GM23338 (cell line): ENCODE measurements around the gene ZNF783. TPM values are rescaled to one million over a fixed set of nuclear protein-coding genes. Genes with fewer than 3 reads are reported as not detected.

Source experiments
- ATAC-seq: fragments of 200-7000 bp; cut with Tn5 transposase; 3 replicates; pipeline ENCODE4 v1.9.1; 2020
- DNase-seq: peaks from one replicate; pipeline ENCODE4 v3.0.0-alpha.2; 2015; ENCODE audit warnings: low spot score
- H2AFZ ChIP-seq: fragments of 200-600 bp; sonication (generic); 2 replicates; pipeline ENCODE4 v1.8.0; 2016; ENCODE audit warnings: antibody characterized with exemption, mild to moderate bottlenecking, moderate library complexity
- H3F3A ChIP-seq: fragments of 200-600 bp; sonication (generic); replicated peaks from 2 replicates; pipeline ENCODE4 v1.8.0; 2017; ENCODE audit warnings: antibody characterized with exemption, mixed run types, low read depth
- H3K27ac ChIP-seq: fragments of 200-600 bp; sonication (generic); 2 replicates; pipeline ENCODE4 v1.6.1; 2016; ENCODE audit warnings: low read depth
- H3K27me3 ChIP-seq: fragments of 200-600 bp; sonication (generic); 2 replicates; pipeline ENCODE4 v1.8.0; 2016; ENCODE audit warnings: mild to moderate bottlenecking, mixed run types, moderate library complexity; ENCODE audit not compliant: insufficient read depth
- H3K36me3 ChIP-seq: fragments of 200-600 bp; sonication (generic); 2 replicates; pipeline ENCODE4 v1.8.0; 2016; ENCODE audit warnings: mild to moderate bottlenecking; ENCODE audit not compliant: insufficient read depth
- H3K4me1 ChIP-seq: fragments of 200-600 bp; sonication (generic); 2 replicates; pipeline ENCODE4 v1.8.0; 2016; ENCODE audit warnings: mild to moderate bottlenecking, moderate library complexity; ENCODE audit not compliant: insufficient read depth
- H3K4me2 ChIP-seq: fragments of 200-600 bp; sonication (generic); 2 replicates; pipeline ENCODE4 v1.7.1; 2017; ENCODE audit warnings: mixed run types
- H3K4me3 ChIP-seq: fragments of 200-600 bp; sonication (generic); 2 replicates; pipeline ENCODE4 v1.6.1; 2016; ENCODE audit warnings: mixed run types
- H3K79me2 ChIP-seq: fragments of 200-600 bp; sonication (generic); replicated peaks from 2 replicates; pipeline ENCODE4 v1.8.0; 2017; ENCODE audit warnings: mild to moderate bottlenecking; ENCODE audit not compliant: insufficient read depth
- H3K9me2 ChIP-seq: fragments of 200-600 bp; sonication (generic); 2 replicates; pipeline ENCODE4 v1.8.0; 2017; ENCODE audit not compliant: insufficient read depth
- H4K20me1 ChIP-seq: fragments of 200-600 bp; sonication (generic); replicated peaks from 2 replicates; pipeline ENCODE4 v1.8.0; 2017; ENCODE audit warnings: mild to moderate bottlenecking; ENCODE audit not compliant: insufficient read depth
- H3K27ac Mint-ChIP-seq: 2 replicates; pipeline ENCODE4 v1.8.0; 2020; ENCODE audit warnings: inconsistent platforms, mild to moderate bottlenecking, moderate library complexity, mixed read lengths
- H3K27me3 Mint-ChIP-seq: 3 replicates; pipeline ENCODE4 v1.8.0; 2022; ENCODE audit warnings: low read depth, mild to moderate bottlenecking, moderate library complexity, mixed read lengths, inconsistent platforms; ENCODE audit not compliant: insufficient read depth, poor library complexity
- H3K36me3 Mint-ChIP-seq: 3 replicates; pipeline ENCODE4 v1.8.0; 2021; ENCODE audit warnings: low read depth, mild to moderate bottlenecking, inconsistent platforms, moderate library complexity, mixed read lengths
- H3K4me1 Mint-ChIP-seq: 3 replicates; pipeline ENCODE4 v1.8.0; 2020; ENCODE audit warnings: mild to moderate bottlenecking, inconsistent platforms, mixed read lengths
- H3K4me3 Mint-ChIP-seq: 3 replicates; pipeline ENCODE4 v1.8.0; 2021; ENCODE audit warnings: moderate library complexity, mild to moderate bottlenecking, inconsistent platforms, mixed read lengths
- H3K9me3 Mint-ChIP-seq: 3 replicates; pipeline ENCODE4 v1.8.0; 2020; ENCODE audit warnings: moderate library complexity, mild to moderate bottlenecking, inconsistent platforms, mixed read lengths
- CREB1 ChIP-seq: fragments of 250-450 bp; sonication (Bioruptor Pico); IDR thresholded peaks from 2 replicates; pipeline ENCODE4 v1.5.0; 2020; ENCODE audit warnings: low read depth, mild to moderate bottlenecking, moderate library complexity
- EZH2 ChIP-seq: fragments of 200-600 bp; sonication (generic); IDR thresholded peaks from one replicate; pipeline ENCODE4 v1.8.0; 2017; ENCODE audit warnings: antibody characterized with exemption, mild to moderate bottlenecking, low read depth; ENCODE audit not compliant: unreplicated experiment
- EZH2phosphoT487 ChIP-seq: fragments of 200-600 bp; sonication (generic); IDR thresholded peaks from one replicate; pipeline ENCODE4 v1.8.1; 2018; ENCODE audit warnings: antibody characterized with exemption; ENCODE audit not compliant: unreplicated experiment
- JUNB ChIP-seq: IDR thresholded peaks from one replicate; pipeline ENCODE4 v1.6.1; 2016; ENCODE audit warnings: antibody characterized with exemption; ENCODE audit not compliant: unreplicated experiment
- NANOG ChIP-seq: IDR thresholded peaks from 2 replicates; pipeline ENCODE4 v1.6.1; 2016; ENCODE audit warnings: antibody characterized with exemption, borderline replicate concordance
- POLR2AphosphoS5 ChIP-seq: IDR thresholded peaks from 2 replicates; pipeline ENCODE4 v1.6.1; 2016; ENCODE audit warnings: antibody characterized with exemption, low read depth
- REST ChIP-seq: IDR thresholded peaks from one replicate; pipeline ENCODE4 v1.6.1; 2018; ENCODE audit warnings: antibody characterized with exemption; ENCODE audit not compliant: unreplicated experiment
- STAT1 ChIP-seq: IDR thresholded peaks from one replicate; pipeline ENCODE4 v1.6.1; 2016; ENCODE audit warnings: antibody characterized with exemption; ENCODE audit not compliant: unreplicated experiment
- ZNF114 ChIP-seq: fragments of 250-450 bp; sonication (Bioruptor Pico); IDR thresholded peaks from 2 replicates; pipeline ENCODE4 v1.5.0; 2020; ENCODE audit warnings: mild to moderate bottlenecking, moderate library complexity
- ZNF331 ChIP-seq: fragments of 250-450 bp; sonication (Bioruptor Pico); IDR thresholded peaks from 2 replicates; pipeline ENCODE4 v1.5.0; 2020; ENCODE audit warnings: low read depth, mild to moderate bottlenecking, moderate library complexity
- polyA plus RNA-seq: library from polyadenylated mRNA; unstranded; fragments of >200 nt; fragmentation: Nextera tagmentation; extraction: Ambion mirVana; gene quantifications from 2 replicates; pipeline ENCODE4 v1.2.1, GENCODE V29; 2016
- total RNA-seq: library from RNA; depleted of rRNA; stranded (reverse); fragments of >200 nt; shearing (Covaris generic); gene quantifications from 2 replicates; pipeline ENCODE4 v1.2.3, GENCODE V29; 2014
- TF ChIP-seq, protein P1 (sequence below): IDR thresholded peaks from 2 replicates; pipeline ENCODE4 v1.6.1; 2016; ENCODE audit warnings: antibody characterized with exemption
- TF ChIP-seq, protein P2 (sequence below), 2 experiments: fragments of 200-600 bp in 1 of 2; sonication (generic) in 1 of 2; conservative IDR thresholded peaks; 2 replicates each; pipeline versions ENCODE4 v1.5.1 to v1.6.1; 2016 to 2017; ENCODE audit warnings: antibody characterized with exemption in 2 of 2, low read depth in 2 of 2, mild to moderate bottlenecking in 2 of 2, moderate library complexity in 1 of 2

ZNF783 gene
- total and polyA plus RNA-seq, 2 experiments from 2014 or later: 2.1 to 9.0 TPM

DNA sequence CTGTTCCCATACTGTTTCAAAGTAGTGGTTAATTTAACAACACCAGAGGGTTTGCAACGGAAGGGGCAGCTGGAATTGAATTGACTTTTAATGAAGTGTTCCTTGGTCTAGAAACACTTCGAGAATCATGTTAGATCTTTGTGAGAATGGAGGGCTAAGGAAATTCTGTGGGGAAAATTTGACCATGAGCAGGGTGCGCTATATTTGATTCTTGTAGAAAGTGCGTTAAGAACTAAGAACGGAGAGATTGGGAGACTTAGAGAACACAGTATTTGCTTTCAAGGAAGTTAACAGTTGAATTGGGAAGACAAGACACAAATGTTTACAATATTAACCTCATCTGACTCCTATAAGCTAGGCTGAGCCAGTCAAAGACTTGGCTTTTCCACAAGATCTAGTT lies 21.4 kb upstream of the ZNF783 start (continued):
- TF ChIP-seq REST (no peak), EZH2 (no peak)
- TF ChIP-seq, protein P1, sequence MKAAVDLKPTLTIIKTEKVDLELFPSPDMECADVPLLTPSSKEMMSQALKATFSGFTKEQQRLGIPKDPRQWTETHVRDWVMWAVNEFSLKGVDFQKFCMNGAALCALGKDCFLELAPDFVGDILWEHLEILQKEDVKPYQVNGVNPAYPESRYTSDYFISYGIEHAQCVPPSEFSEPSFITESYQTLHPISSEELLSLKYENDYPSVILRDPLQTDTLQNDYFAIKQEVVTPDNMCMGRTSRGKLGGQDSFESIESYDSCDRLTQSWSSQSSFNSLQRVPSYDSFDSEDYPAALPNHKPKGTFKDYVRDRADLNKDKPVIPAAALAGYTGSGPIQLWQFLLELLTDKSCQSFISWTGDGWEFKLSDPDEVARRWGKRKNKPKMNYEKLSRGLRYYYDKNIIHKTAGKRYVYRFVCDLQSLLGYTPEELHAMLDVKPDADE: no peak

DNA sequence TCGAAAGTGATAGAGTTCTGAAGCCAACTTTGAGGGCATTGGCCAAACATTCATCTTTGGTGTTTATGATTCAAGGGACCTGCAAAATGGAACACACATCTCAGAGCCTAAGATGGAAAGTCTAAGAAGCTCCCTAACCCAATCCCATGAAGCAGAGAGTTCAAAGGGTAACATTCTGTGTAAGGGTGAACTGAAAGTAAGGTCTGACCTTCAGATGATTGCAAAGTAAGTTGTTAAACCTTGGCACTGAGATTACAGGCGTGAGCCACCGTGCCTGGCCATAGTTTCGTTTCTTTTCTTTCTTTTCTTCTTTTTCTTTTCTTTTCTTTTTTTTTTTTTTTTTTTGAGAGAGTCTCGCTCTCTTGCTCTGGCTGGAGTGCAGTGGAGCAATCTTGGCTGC lies 20.3 kb upstream of the ZNF783 start:
- Histone ChIP-seq H4K20me1 (peaks cover 21% of the 10 kb centered on the region; the same call in 1 of the 2 replicates), H3K4me2 (no peak overlapping the region), H3K27me3 (peaks cover 1% of the 10 kb centered on the region; the same call in 1 of the 2 replicates), H2AFZ (no peak overlapping the region), H3K36me3 (no peaks in the 10 kb centered on the region), H3K9me2 (no peaks in the 10 kb centered on the region), H3F3A (peaks cover 3% of the 10 kb centered on the region; the same call in 1 of the 2 replicates), H3K27ac (no peak overlapping the region), H3K4me3 (no peak overlapping the region), H3K79me2 (peaks cover 65% of the 10 kb centered on the region), H3K4me1 (0 out of 2 replicates have a peak, but pooled peaks cover 7% of the 10 kb centered on the region)
- H3K27me3 Mint-ChIP-seq: peaks cover 3% of the 10 kb centered on the region
- no peak for DNase-seq
- peaks cover 15% of the 10 kb centered on the region for H3K36me3 Mint-ChIP-seq
- no peak for ATAC-seq
- H3K27ac Mint-ChIP-seq: no peak overlapping the region
- H3K4me1 Mint-ChIP-seq: peaks cover 9% of the 10 kb centered on the region
- H3K4me3 Mint-ChIP-seq: peak overlapping the region; percentile 98; the same call in 2 of the 3 replicates
- H3K9me3 Mint-ChIP-seq: peaks cover 7% of the 10 kb centered on the region; the same call in 2 of the 3 replicates
- no peak for TF ChIP-seq ZNF331 (CRISPR knock-in tag)
- TF ChIP-seq ZNF114 (CRISPR knock-in tag): no peak
- TF ChIP-seq NANOG: no peak
- TF ChIP-seq JUNB: no peak
- TF ChIP-seq CREB1 (CRISPR knock-in tag): no peak
- TF ChIP-seq EZH2: no peak
- TF ChIP-seq REST: no peak
- no peak for TF ChIP-seq POLR2AphosphoS5
- TF ChIP-seq, protein P1: no peak
- no peak for TF ChIP-seq EZH2phosphoT487
- no peak for TF ChIP-seq STAT1
- TF ChIP-seq, protein P2, sequence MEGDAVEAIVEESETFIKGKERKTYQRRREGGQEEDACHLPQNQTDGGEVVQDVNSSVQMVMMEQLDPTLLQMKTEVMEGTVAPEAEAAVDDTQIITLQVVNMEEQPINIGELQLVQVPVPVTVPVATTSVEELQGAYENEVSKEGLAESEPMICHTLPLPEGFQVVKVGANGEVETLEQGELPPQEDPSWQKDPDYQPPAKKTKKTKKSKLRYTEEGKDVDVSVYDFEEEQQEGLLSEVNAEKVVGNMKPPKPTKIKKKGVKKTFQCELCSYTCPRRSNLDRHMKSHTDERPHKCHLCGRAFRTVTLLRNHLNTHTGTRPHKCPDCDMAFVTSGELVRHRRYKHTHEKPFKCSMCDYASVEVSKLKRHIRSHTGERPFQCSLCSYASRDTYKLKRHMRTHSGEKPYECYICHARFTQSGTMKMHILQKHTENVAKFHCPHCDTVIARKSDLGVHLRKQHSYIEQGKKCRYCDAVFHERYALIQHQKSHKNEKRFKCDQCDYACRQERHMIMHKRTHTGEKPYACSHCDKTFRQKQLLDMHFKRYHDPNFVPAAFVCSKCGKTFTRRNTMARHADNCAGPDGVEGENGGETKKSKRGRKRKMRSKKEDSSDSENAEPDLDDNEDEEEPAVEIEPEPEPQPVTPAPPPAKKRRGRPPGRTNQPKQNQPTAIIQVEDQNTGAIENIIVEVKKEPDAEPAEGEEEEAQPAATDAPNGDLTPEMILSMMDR (conservative IDR thresholded peaks at IDR 0.05; ENCODE audit: low read depth in 2 of 2): no peak
